Hepatocyte (in vitro differentiated cells): ENCODE results near the gene THSD4. TPM values are rescaled to one million over a fixed set of nuclear protein-coding genes. Genes with fewer than 3 reads are reported as not detected.

ENCODE experiments used
- DNase-seq: peaks from one replicate; pipeline ENCODE4 v3.0.0-alpha.2; 2016; ENCODE audit warnings: low spot score
- H2AFZ ChIP-seq: fragments of 200-600 bp; sonication (generic); 2 replicates; pipeline ENCODE4 v1.6.0; 2016; ENCODE audit warnings: antibody characterized with exemption, mild to moderate bottlenecking
- H3K27ac ChIP-seq: fragments of 200-600 bp; sonication (generic); 2 replicates; pipeline ENCODE4 v1.5.1; 2016; ENCODE audit warnings: mild to moderate bottlenecking
- H3K27me3 ChIP-seq: fragments of 200-600 bp; sonication (generic); 2 replicates; pipeline ENCODE4 v1.6.1; 2016
- H3K36me3 ChIP-seq: fragments of 200-600 bp; sonication (generic); replicated peaks from 2 replicates; pipeline ENCODE4 v1.5.1; 2016; ENCODE audit warnings: low read depth; ENCODE audit not compliant: insufficient read depth
- H3K4me1 ChIP-seq: fragments of 200-600 bp; sonication (generic); 2 replicates; pipeline ENCODE4 v1.5.1; 2016; ENCODE audit warnings: mild to moderate bottlenecking, moderate library complexity; ENCODE audit not compliant: insufficient read depth
- H3K4me2 ChIP-seq: fragments of 200-600 bp; sonication (generic); 2 replicates; pipeline ENCODE4 v1.6.0; 2016
- H3K4me3 ChIP-seq: fragments of 200-600 bp; sonication (generic); 2 replicates; pipeline ENCODE4 v1.5.1; 2016; ENCODE audit warnings: mild to moderate bottlenecking
- H3K79me2 ChIP-seq: fragments of 200-600 bp; sonication (generic); 2 replicates; pipeline ENCODE4 v1.6.0; 2017; ENCODE audit warnings: mild to moderate bottlenecking
- H3K9me2 ChIP-seq: fragments of 200-600 bp; sonication (generic); replicated peaks from 2 replicates; pipeline ENCODE4 v1.6.0; 2017; ENCODE audit warnings: mild to moderate bottlenecking; ENCODE audit not compliant: insufficient read depth
- H3K9me3 ChIP-seq: fragments of 200-600 bp; sonication (generic); 2 replicates; pipeline ENCODE4 v1.5.1; 2016; ENCODE audit warnings: low read depth, mild to moderate bottlenecking
- H4K20me1 ChIP-seq: fragments of 200-600 bp; sonication (generic); 2 replicates; pipeline ENCODE4 v1.6.0; 2016; ENCODE audit warnings: mild to moderate bottlenecking; ENCODE audit not compliant: insufficient read depth, poor library complexity, severe bottlenecking
- EZH2 ChIP-seq: fragments of 200-600 bp; sonication (generic); IDR thresholded peaks from 2 replicates; pipeline ENCODE4 v1.6.1; 2016; ENCODE audit warnings: antibody characterized with exemption, mild to moderate bottlenecking, borderline replicate concordance
- EZH2phosphoT487 ChIP-seq: fragments of 200-600 bp; sonication (generic); IDR thresholded peaks from one replicate; pipeline ENCODE4 v1.6.1; 2018; ENCODE audit warnings: antibody characterized with exemption, mild to moderate bottlenecking, low read depth, moderate library complexity; ENCODE audit not compliant: unreplicated experiment, severe bottlenecking
- WGBS: methylation state at CpG from one replicate; pipeline ENCODE4 v1.1.6; 2016; ENCODE audit warnings: low lambda C conversion rate; ENCODE audit errors: missing lambda C conversion rate; 5-methylcytosine and 5-hydroxymethylcytosine counted together
- polyA plus RNA-seq: library from polyadenylated mRNA; unstranded; fragments of >200 nt; fragmentation: Nextera tagmentation; extraction: Ambion mirVana; gene quantifications from 2 replicates; pipeline ENCODE4 v1.2.1, GENCODE V29; 2016
- total RNA-seq: library from RNA; depleted of rRNA; stranded (reverse); fragments of >200 nt; gene quantifications from 2 replicates; pipeline ENCODE4 v1.2.3, GENCODE V29; 2014
- TF ChIP-seq, protein P1 (sequence below): fragments of 200-600 bp; sonication (generic); IDR thresholded peaks from 2 replicates; pipeline ENCODE4 v1.5.1; 2016; ENCODE audit warnings: antibody characterized with exemption, mild to moderate bottlenecking; ENCODE audit not compliant: poor library complexity

THSD4 gene
- total and polyA plus RNA-seq, 2 experiments from 2014 or later = 4.3 to 7.0 TPM

DNA sequence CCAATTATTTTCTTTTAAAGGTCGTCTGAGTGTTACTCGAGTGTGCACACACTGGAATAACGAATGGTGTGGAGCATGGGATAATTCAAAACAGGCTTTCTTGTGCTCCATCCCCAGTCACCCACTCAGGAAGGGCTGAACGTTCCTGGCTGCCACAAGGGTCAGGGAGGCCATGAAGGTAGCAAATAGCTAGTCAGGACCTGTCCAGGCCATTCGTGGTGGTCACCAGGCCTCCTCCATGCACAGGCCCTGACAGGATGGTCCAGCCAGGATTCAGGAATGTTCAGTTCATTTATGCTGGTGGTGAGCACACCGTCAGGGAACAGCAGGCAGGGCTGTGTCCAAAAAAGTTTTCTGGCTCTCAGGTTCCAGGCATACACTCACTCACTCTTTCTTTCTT lies 683.4 kb downstream of the THSD4 start:
- Histone ChIP-seq H3K4me2 (no peak overlapping the region), H3K27ac (no peak overlapping the region), H3K9me3 (no peaks in the 10 kb centered on the region), H3K79me2 (no peaks in the 10 kb centered on the region), H3K9me2 (no peaks in the 10 kb centered on the region), H3K4me1 (no peaks in the 10 kb centered on the region), H3K27me3 (no peaks in the 10 kb centered on the region), H4K20me1 (no peaks in the 10 kb centered on the region), H3K4me3 (no peak overlapping the region), H3K36me3 (no peaks in the 10 kb centered on the region), H2AFZ (no peak overlapping the region)
- WGBS = 79% methylated on average over 6 of the region's 6 CpGs
- DNase-seq = no peak
- TF ChIP-seq EZH2 (no peak), EZH2phosphoT487 (no peak)
- TF ChIP-seq, protein P1, sequence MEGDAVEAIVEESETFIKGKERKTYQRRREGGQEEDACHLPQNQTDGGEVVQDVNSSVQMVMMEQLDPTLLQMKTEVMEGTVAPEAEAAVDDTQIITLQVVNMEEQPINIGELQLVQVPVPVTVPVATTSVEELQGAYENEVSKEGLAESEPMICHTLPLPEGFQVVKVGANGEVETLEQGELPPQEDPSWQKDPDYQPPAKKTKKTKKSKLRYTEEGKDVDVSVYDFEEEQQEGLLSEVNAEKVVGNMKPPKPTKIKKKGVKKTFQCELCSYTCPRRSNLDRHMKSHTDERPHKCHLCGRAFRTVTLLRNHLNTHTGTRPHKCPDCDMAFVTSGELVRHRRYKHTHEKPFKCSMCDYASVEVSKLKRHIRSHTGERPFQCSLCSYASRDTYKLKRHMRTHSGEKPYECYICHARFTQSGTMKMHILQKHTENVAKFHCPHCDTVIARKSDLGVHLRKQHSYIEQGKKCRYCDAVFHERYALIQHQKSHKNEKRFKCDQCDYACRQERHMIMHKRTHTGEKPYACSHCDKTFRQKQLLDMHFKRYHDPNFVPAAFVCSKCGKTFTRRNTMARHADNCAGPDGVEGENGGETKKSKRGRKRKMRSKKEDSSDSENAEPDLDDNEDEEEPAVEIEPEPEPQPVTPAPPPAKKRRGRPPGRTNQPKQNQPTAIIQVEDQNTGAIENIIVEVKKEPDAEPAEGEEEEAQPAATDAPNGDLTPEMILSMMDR = no peak

DNA sequence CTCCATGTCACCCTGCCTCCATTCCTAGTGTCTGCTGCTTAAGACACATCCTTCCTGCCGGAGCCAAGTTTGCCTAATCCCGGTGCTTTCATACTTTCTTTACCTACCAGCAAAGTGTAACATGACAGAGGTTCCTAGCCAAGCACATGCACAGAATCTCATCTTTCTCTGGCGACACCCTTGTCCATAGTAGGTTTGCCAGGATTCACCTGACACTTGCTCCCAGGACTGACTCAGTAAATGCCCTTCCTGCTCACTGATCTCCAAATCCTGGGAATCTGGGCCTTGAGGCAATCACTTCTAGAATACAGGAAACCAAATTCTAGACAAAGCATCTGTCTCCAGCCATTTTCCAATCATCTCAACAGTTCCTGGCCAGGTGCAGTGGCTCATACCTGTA lies 684.9 kb downstream of the THSD4 start:
- Histone ChIP-seq H3K79me2 (no peaks in the 10 kb centered on the region), H3K27ac (no peak overlapping the region), H3K4me2 (no peak overlapping the region), H3K9me2 (no peaks in the 10 kb centered on the region), H3K27me3 (no peaks in the 10 kb centered on the region), H2AFZ (no peak overlapping the region), H3K9me3 (no peaks in the 10 kb centered on the region), H3K4me1 (no peaks in the 10 kb centered on the region), H3K4me3 (no peak overlapping the region), H4K20me1 (no peaks in the 10 kb centered on the region), H3K36me3 (no peaks in the 10 kb centered on the region)
- no peak for DNase-seq
- 95% methylated on average over 3 of the region's 3 CpGs for WGBS
- TF ChIP-seq EZH2phosphoT487 (no peak), EZH2 (no peak)
- TF ChIP-seq, protein P1 = no peak

DNA sequence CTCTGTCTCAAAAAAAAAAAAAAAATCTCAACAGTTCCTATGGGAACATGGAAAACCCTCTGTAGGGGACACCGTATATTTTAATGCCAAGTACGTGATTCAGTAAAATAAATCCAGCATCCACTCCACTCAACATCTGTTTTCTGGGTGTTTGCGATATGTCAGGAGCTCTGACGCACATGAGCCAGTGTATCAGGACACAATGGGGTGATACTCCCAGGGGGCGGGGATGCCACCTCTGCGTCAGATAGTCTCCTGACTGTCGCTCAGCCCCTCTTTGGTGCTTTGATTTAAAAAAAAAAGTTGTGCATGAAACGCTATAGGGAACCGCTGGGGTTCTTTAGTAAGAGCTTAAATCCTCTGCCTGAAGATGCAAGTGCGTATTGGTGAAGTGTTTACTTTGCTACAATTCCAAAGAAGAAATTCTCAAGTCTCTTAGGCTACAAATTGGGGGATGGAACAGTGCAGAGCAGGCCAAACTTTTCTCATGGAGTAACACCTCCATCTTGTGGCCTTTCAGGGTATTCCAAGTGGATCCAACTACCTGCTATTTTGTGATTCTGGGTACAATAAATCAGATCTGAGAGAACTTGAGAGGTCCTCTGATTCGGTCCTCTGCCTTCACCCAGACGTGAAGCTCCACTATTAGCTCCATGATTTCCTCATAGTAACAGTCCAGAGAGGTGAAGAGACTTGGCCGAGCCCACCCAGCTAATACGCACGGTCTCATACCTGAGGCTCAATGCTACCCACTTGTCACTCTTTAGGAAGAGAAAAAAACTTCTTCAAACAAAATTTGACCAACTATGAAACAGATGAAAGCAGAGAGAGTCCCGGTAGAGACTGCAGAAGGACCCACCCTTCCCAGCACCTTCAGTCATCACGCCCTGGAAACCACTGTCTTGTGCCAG lies 685.8 kb downstream of the THSD4 start:
- Histone ChIP-seq H3K36me3 (no peaks in the 10 kb centered on the region), H3K9me3 (no peaks in the 10 kb centered on the region), H3K4me1 (peaks cover under 1% of the 10 kb centered on the region), H3K4me2 (peak overlapping the region; percentile 14), H3K4me3 (no peak overlapping the region), H3K9me2 (no peaks in the 10 kb centered on the region), H3K79me2 (no peaks in the 10 kb centered on the region), H3K27me3 (no peaks in the 10 kb centered on the region), H3K27ac (peak overlapping the region; percentile 9), H2AFZ (no peak overlapping the region), H4K20me1 (no peaks in the 10 kb centered on the region)
- TF ChIP-seq EZH2phosphoT487 = no peak
- TF ChIP-seq, protein P1 = peak; percentile 83
- no peak for TF ChIP-seq EZH2
- 54% methylated on average over 17 of the region's 17 CpGs for WGBS
- DNase-seq = peak; percentile 83
